Nucleus accumbens (tissue), 56 donors: ENCODE data around the gene TRAPPC2.

ENCODE experiments used
- DNase-seq, 56 donors: peaks; one replicate each; lab custom pipeline; 2025; lab: John Stamatoyannopoulos, UW

The TRAPPC2 gene

GRCh38 chrX:13702111-13702789 is 32.2 kb downstream of the TRAPPC2 start:
- no peak for DNase-seq

DNA sequence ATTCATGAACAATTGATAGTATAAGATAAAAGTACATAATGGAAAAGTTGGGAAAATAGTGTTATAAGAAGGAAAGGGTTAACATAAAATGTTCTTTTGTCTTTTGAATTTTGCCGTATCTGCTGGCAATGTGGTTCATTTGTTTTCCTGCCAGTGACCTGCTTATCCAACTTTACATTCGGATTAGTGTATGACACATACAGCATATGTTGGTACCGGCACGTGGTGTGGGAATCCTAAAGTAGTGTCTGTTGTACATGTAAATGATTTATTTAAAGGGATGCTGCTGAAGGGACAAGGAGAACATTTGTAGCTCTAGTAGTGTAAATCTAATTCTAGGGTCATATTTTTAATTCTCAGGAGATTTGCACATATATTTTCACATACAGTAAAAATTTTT is 34.0 kb downstream of the TRAPPC2 start:
- no peak for DNase-seq

GRCh38 chrX:13699183-13699826 is 35.1 kb downstream of the TRAPPC2 start:
- no peak for DNase-seq

DNA sequence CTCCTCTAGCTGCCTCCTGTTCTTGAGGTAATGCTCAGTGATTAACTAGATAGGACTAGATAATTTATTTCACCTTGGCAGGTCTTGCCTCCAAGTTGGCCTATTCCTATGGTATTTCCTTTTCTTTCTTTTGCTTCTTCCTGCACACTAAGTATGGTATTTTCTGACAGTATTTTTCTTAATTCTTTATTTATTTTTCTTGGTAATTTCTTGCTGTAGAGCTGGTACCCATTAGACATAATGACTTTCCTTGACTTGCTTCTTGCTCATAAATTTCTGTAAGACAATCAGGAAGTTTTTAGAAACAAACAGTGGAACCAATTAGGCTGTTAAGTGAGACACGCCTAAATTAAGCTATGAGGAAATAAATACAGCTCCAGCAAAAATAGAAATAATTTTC is 36.0 kb downstream of the TRAPPC2 start:
- no peak for DNase-seq

DNA sequence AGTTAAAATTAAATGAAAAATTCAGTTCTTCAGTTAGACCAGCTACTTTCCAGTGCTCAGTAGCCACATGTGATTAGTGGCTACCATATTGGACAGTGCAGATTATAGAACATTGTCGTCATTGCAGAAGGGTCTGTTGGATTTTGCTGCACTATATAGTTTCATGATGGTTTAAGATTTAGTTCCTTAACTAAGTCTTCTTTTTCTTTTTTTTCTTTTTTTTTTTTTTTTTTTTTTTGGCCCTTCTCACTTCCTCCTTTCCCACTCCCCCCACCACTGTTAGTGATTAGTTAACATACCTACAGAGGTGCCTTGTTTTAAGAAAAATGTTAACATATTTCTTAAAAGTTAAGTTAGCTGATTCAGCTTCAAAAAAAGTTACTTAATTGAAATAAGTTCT is 36.4 kb downstream of the TRAPPC2 start:
- DNase-seq = no peak

GRCh38 chrX:13697455-13697854 is 37.0 kb downstream of the TRAPPC2 start:
- DNase-seq = no peak

DNA sequence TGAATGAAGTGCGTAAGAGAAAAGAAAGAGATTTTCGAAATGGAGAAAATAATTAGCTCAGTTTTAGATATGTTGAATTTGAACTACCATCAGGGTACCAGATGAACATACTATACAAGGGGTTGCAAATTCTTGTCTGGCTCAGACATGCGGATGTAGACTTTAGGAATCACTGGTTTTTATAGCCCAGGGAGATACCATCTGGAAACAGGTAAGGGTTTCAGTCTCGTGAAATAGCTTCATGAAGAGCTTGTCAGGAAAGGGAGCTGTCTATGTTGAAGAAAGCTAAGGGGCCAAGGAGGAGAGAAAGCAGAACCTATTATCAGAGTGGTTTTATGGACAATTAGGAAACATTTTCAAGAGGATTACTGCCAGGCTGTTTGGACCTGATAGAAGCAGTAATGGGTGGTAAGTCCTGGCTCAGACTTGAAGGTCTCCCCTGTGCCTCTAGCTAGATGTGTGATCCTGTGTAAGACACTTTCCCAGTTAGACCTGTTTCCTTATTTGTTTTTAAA is 38.8 kb downstream of the TRAPPC2 start:
- DNase-seq = no peak

- DNase-seq = no peak
Measured at GRCh38 chrX:13694983-13695382, 39.4 kb downstream of the TRAPPC2 start.

DNA sequence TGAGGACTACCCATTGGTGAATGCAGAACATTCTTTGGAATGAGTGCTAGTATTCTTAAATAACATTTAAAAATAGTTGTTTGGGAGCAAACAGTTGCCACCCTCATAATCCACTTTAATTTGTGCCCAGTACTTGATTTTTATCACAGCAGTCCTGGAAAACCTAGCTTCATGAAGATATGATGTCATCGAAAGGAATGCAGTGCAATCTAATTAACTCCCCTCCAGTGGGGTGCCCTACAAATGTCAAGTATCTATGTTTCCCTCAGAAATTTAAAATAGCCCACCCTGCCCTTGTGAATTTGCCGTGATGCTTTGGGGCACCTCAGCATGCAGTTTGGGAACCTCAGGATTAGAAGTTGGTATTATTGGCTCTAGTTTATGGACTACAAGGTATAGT is 40.1 kb downstream of the TRAPPC2 start:
- DNase-seq = no peak

GRCh38 chrX:13693341-13693961 is 41.0 kb downstream of the TRAPPC2 start:
- DNase-seq = peak in 3 of 56 donors; percentile 0 to 1 (median 1)

- no peak for DNase-seq
Measured at GRCh38 chrX:13692771-13693231, 41.6 kb downstream of the TRAPPC2 start.

DNA sequence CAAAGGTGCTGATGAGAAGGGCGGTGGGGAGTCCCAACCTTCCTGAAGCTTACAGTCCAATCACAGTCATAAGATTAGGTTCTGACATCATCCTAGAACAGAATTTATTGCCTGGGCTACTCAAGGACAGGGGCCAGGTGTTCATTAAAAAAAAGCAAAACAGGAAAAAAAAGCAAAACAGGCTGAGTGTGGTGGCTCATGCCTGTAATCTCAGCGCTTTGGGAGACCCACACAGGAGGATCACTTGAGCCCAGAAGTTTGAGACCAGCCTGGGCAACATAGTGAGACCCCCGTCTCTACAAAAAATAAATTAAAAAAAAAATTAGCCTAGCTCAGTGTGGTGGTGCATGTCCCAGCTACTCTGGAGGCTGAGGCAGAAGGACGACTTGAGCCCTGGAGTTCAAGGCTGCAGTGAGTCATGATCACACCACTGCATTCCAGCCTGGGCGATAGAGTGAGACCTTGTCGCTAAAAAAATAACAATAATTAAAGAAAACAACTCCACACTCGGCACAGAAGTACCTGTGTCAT is 42.5 kb downstream of the TRAPPC2 start:
- DNase-seq = no peak

- DNase-seq = no peak
Measured at GRCh38 chrX:13690836-13691235, 43.6 kb downstream of the TRAPPC2 start.

DNA sequence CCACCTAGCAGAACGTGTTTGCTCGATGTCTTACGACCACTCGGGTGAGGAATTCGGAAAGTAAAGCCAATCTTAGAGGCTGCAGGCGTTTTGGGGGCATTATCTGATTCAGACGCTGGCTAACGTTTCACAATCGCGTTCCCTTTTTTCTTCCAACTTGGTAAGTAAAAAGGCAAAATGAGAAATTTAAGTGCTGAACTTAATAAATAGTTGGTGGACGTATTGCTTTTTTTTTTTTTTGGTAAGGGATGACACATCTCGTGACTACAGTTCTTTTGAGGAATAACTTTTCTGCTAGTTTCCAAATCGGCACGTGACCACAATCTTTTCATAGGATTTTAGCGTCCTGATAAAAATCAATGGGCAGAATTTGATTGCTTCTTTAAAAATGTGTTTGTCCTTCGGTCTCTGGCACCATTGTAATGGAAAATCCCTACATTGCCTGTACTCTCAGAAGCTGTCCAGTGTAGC is 44.6 kb downstream of the TRAPPC2 start:
- no peak for DNase-seq

DNA sequence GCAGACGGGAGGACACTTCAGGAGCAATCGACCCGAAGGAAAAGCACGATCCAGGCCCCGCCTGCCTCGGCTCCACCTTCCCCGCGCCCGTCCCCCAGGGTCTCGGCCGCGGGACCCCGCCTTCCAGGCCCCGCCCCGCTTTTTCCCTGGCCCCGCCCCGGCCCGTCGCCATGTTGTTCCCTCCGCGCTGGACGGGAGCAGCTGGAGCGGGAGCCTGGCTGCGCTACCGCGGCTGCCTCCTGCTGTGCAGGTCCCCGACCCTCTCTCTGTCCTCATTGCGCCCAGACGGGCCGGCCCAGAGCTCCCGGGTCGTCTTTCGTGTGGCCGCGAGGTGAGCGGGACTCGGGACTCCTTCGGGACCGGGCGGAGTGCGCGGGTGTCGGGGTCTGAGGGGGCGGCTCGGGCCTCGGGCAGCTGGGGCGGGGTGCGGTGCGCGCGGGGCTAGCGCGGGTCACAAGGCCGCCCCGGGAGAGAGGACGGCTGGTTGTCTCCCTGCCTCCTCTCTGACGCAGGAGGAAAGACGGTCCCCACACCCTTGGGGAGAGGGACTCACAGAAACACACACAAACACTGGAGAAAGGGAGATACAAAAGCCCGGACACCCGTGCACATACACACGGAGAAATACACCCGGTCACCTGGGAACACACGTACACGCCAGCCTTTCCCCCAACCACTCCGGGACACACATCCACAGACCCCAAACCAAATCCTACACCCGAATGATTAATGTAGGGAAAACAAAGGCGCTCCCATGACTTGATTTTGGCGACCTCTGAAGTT is 45.3 kb downstream of the TRAPPC2 start, which contains the start of gene RAB9A:
RAB9A (plus strand) TSS at position 171 of the 783 bp plus-strand sequence. CDS start 19,619 bp downstream, outside the sequence.
- DNase-seq = peak in 55 of 56 donors; percentile 1 to 88 (median 67)

DNA sequence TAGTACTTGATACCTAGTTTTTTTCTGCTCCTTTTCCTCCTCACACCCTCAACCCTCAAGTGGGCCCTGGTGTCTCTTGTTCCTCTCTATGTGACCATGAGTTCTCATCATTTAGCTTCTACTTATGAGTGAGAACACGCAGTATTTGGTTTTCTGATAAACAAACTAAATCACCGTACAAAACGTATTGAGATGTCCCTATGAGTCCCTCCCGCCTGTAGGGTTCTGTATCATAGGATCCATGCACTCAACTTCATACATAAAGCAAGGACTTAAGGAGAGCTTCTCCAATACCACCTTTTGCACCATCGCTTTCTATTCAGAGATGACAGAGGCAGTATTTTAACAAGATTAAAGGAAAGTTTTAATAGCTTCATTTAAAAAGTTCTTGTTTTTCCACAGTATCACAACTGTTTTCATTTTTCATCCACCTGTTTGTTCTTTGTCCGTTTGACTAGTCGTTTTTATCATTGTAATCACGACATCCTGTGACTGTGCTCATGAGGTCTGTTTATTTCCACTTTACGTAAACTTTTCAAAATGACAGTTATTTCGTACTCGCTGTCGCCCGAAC is 45.9 kb downstream of the TRAPPC2 start:
- no peak for DNase-seq

- no peak for DNase-seq
Measured at GRCh38 chrX:13687203-13687602, 47.2 kb downstream of the TRAPPC2 start.

DNA sequence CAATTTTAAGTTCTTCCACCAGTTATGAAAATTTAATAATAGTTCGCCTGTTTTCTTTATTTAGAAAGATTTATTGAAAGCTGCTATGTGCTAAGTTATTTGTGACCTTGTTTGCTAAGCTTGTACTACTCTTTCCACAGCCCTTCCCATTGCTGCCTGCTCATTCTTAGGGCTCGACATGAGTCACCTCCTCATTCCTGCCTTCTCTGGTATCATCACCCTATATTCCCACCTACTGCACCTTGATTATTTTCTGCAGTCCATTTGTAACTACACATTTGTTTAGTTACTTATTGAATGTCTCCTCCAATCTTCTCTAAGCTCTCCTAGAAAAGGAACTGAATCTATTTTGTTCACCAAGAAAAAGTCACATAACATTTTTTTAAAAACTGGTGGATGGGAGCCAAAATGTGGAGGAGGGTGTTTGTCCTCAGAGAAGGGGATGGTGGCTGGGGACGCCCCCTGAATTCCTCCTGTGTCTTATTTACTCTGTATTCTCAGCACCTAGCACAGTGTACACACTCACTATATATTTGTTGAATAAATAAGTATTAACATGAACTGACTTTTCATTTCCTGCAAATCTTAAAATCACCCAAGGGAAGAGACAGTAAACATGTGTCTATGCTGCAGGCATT is 49.2 kb downstream of the TRAPPC2 start:
- DNase-seq = no peak

GRCh38 chrX:13684361-13684760 is 50.1 kb downstream of the TRAPPC2 start:
- no peak for DNase-seq
